ENCODE results near the gene HLA-DQB1.

DNA sequence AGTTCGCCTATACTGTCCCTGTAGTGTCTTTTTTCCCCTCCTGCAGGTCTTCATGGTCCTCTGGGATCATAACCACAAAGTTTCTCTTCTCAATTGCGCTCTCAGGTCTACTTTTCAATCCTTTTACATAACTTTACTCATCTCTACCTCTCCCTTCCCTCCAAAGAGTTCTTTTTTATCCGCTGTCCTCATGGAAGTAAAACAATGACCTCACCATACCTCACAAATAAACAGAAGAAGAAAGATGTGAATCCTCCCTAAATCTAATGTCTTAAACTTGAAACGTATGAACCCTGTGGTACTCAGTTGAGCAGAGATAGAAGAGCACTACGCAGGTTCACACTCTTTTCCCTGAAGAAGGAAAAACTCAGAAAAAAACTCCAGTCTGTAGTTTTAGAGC, 41.3 kb downstream of the HLA-DQB1 start:
- TF ChIP-seq, protein P1, sequence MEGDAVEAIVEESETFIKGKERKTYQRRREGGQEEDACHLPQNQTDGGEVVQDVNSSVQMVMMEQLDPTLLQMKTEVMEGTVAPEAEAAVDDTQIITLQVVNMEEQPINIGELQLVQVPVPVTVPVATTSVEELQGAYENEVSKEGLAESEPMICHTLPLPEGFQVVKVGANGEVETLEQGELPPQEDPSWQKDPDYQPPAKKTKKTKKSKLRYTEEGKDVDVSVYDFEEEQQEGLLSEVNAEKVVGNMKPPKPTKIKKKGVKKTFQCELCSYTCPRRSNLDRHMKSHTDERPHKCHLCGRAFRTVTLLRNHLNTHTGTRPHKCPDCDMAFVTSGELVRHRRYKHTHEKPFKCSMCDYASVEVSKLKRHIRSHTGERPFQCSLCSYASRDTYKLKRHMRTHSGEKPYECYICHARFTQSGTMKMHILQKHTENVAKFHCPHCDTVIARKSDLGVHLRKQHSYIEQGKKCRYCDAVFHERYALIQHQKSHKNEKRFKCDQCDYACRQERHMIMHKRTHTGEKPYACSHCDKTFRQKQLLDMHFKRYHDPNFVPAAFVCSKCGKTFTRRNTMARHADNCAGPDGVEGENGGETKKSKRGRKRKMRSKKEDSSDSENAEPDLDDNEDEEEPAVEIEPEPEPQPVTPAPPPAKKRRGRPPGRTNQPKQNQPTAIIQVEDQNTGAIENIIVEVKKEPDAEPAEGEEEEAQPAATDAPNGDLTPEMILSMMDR (IDR thresholded peaks at IDR 0.05) = no peak
- no peak for TF ChIP-seq EP300 (IDR thresholded peaks at IDR 0.05)
